ENCODE results near the gene BCL2L11. TPM values are rescaled to one million over a fixed set of nuclear protein-coding genes. Genes with fewer than 3 reads are reported as not detected.

The BCL2L11 gene
- total RNA-seq, 1 donor: 2.2 TPM

GRCh38 chr2:111178730-111179405 lies 58.2 kb downstream of the BCL2L11 start:
- DNase-seq (ENCODE audit: low read depth): no peak
- no peak overlapping the region for H3K4me3 ChIP-seq (ENCODE audit: low read depth, low read length)
- TF ChIP-seq, protein P1, sequence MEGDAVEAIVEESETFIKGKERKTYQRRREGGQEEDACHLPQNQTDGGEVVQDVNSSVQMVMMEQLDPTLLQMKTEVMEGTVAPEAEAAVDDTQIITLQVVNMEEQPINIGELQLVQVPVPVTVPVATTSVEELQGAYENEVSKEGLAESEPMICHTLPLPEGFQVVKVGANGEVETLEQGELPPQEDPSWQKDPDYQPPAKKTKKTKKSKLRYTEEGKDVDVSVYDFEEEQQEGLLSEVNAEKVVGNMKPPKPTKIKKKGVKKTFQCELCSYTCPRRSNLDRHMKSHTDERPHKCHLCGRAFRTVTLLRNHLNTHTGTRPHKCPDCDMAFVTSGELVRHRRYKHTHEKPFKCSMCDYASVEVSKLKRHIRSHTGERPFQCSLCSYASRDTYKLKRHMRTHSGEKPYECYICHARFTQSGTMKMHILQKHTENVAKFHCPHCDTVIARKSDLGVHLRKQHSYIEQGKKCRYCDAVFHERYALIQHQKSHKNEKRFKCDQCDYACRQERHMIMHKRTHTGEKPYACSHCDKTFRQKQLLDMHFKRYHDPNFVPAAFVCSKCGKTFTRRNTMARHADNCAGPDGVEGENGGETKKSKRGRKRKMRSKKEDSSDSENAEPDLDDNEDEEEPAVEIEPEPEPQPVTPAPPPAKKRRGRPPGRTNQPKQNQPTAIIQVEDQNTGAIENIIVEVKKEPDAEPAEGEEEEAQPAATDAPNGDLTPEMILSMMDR (IDR thresholded peaks at IDR 0.05; ENCODE audit: insufficient read depth, low read length): no peak

DNA sequence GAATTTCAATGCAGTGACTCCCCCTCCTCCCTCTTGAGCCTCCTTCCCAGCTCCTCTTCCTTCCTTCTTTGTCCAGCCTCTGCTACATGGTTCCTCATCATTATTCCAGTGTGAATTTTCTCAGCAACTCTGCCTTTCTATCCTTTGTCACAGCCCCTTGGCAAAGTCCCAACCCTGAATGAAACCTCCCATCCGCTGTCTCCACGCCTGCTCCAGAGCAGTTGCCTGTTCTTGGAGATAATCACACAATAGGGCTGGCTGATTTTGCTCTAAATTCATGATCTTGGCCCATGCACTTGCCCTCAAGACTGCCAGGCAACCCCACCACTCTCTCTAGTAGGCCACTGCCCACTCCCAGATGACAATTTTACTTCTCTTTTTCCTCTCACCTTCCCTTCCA lies 61.4 kb downstream of the BCL2L11 start:
- TF ChIP-seq, protein P1 (IDR thresholded peaks at IDR 0.05; ENCODE audit: insufficient read depth, low read length): no peak
- H3K4me3 ChIP-seq (ENCODE audit: low read depth, low read length): no peak overlapping the region
- DNase-seq (ENCODE audit: low read depth): no peak

DNA sequence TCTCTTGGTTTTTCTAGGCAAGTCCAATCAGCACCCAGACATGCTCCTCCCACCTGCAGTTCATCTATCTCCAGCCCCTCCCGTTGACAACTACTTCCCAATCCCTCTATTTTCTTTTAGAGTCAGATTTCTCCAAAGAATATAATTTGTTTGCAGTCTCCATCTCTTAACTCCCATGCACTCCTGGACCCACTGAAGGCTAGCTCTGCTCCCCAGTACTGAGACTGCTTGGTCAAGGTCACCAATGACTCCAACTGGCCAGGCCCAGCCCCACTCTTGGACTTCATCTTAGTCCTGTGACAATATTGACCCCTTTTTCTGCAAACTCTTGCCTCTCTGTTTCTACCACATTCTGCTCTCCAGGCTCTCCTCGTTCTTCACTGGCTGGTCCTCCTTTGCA lies 62.0 kb downstream of the BCL2L11 start:
- DNase-seq (ENCODE audit: low read depth): no peak
- TF ChIP-seq, protein P1 (IDR thresholded peaks at IDR 0.05; ENCODE audit: insufficient read depth, low read length): no peak
- no peak overlapping the region for H3K4me3 ChIP-seq (ENCODE audit: low read depth, low read length)

DNA sequence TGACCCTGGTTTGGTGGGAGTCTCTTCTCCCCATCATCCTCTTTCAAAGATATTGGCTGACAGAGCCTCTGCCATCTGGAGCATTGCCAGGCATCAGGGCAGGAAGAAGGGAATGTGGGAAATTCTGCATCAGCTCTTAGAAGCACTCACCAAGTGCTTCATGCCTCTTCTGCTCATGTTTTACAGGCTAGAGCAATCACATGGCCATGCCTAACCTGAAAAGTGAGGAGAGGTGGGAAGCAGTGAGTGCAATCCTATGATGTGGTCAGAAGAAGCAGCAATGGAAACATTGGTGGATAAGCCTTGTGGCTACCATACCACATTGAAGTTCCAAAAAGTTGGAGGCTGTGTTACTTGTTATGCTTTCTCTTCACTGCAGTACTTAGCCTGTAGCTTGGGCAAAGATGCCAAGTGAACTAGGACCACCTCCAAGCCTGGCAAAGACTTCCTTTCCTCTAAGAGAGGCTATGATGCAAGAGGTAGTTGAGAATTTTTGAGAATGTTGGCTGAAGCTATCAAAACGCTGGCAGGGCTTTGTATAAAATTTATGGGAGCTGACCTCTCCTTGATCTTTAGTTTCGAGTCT lies 64.1 kb downstream of the BCL2L11 start:
- TF ChIP-seq, protein P1 (IDR thresholded peaks at IDR 0.05; ENCODE audit: insufficient read depth, low read length): no peak
- DNase-seq (ENCODE audit: low read depth): peak; percentile 39
- no peak overlapping the region for H3K4me3 ChIP-seq (ENCODE audit: low read depth, low read length)

DNA sequence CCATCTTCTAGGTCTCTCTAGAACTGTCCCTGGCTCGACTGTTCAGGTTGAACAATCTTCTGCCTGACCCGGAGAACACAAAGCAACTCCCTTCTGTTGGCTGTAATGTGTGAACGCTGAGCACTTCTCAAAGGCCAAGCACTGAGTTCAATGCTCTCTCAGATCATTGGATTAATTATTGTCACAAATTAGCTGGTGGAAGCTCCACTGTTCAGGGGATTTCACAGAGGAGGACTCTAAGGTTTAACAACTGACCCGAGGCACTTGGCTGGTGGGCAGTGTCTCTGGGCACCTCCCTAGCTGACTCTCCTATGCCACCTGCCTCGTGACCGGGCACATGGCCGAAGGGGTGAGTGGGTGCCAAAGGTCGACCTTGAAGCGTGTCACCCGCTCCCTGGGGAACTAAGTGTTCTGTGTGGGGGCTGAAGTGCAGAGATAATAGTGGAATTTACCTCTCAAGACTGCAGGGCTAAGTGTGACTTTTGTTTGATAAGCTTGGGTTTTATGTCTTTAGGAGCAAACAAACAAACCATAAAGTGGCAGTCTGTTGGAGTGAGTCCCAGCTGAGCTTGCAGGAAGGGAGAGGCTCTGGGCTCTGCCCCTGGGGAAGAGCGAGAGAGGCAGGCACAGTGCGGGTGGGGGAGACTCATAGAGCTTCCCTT lies 64.8 kb downstream of the BCL2L11 start:
- H3K4me3 ChIP-seq (ENCODE audit: low read depth, low read length): no peak overlapping the region
- TF ChIP-seq, protein P1 (IDR thresholded peaks at IDR 0.05; ENCODE audit: insufficient read depth, low read length): no peak
- DNase-seq (ENCODE audit: low read depth): no peak

GRCh38 chr2:111186121-111186715 lies 65.5 kb downstream of the BCL2L11 start:
- H3K4me3 ChIP-seq (ENCODE audit: low read depth, low read length): no peak overlapping the region
- TF ChIP-seq, protein P1 (IDR thresholded peaks at IDR 0.05; ENCODE audit: insufficient read depth, low read length): no peak
- DNase-seq (ENCODE audit: low read depth): no peak

Data from fibroblast of the aortic adventitia (primary cell).